HG03469 (cell line): ENCODE results near the gene CTDSPL.
"Not testable (repeated sequence)": the region's sequence is repeated elsewhere in the genome, so short reads cannot be mapped to it uniquely, and the experiment has no call there.

Experiments used
- ATAC-seq: cut with Tn5 transposase; IDR thresholded peaks from one replicate; pipeline ENCODE4 v1.9.1; 2021; ENCODE audit warnings: mild to moderate bottlenecking, moderate library complexity, moderate number of reproducible peaks; ENCODE audit not compliant: unreplicated experiment

The CTDSPL gene

GRCh38 chr3:37961622-37962431, 100.1 kb downstream of the CTDSPL start:
- ATAC-seq: no peak

DNA sequence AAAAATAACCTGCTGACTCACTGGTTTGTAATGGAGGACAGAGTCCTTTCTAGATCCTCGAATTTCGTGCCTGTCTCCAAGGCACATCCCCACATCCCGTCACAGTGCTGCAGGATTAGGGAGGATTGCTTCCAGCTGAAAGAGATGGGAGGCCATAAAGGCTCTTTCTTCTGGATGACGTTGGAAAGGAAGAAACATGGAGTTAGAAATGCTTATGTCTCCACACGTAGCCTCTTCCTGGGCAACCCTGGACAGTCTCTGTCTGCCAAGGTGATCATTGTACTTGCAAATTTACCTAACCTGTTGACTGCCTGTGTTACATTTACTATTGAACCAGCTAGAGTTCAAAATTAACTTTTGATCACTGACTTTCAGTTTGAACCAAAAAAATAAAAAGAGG, 101.3 kb downstream of the CTDSPL start:
- ATAC-seq: no peak

GRCh38 chr3:37963635-37964034, 102.0 kb downstream of the CTDSPL start:
- ATAC-seq: no peak

- ATAC-seq: no peak
Observed at GRCh38 chr3:37964146-37964545, 102.5 kb downstream of the CTDSPL start.

DNA sequence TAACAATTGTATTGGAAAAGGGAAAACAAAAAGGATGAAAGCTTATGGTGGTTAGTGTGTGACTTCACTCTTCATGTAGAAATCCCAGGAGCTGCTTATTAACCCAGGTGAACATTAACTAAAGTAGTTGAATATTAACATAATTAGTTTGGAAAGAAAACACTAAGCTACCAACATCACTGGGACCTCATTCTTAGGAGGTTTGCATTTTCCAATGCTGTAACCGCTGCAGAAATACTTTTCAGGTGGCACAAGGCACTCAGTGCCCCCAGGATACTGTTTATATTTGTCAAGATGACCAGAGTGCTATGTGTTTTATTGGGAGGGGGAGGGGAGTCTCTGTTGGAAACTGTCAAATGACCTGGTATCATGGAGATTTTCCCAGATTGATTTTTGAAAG, 103.0 kb downstream of the CTDSPL start:
- ATAC-seq: no peak

DNA sequence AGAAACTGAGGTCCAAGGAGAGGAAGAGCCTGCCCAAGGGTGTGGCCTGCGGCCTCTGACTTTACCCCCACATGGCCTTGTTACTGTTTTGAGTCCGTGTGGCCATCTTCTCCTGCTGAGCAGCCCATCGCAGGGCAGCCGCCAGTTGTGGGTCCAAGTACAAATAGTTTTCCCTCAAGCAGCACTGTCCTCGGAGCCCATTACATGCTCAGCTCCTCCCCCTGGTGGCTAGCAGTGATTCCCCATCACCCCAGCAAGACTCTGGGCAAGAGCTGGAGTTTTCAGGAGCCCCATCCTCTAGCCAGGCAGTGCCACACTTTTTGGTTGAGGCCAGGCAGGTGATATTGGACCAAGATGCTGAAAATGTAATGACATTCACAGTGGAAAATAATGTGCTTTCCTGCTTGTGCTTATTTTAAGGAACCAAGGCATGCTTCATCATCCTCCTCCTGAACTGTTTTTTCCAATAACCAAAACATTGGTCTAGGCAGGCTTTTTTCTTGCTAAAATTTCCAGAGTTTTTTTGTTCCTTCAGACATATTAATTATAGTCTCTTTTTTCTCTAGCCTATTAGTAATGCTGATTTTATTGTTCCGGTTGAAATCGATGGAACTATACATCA, 105.7 kb downstream of the CTDSPL start:
- ATAC-seq: no peak

DNA sequence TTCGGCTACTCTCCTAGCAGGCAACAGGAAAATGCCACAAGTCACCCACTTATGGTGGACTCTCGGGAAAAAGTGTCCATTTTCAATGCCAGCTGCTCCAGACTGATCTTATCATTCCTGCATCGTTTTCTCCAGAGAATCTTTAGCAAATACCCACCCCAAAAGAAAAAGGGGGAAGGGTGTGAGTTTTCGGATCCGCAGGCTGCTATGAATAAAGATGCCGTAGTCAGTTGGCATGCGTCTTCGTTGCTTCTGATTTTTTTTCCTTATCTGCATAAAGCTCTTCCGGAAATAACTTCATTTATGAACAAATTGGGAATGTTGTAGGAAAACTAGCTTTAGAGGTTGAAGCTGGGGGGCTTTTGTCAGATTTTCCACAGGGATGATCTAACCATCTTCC, 106.5 kb downstream of the CTDSPL start:
- ATAC-seq: no peak

DNA sequence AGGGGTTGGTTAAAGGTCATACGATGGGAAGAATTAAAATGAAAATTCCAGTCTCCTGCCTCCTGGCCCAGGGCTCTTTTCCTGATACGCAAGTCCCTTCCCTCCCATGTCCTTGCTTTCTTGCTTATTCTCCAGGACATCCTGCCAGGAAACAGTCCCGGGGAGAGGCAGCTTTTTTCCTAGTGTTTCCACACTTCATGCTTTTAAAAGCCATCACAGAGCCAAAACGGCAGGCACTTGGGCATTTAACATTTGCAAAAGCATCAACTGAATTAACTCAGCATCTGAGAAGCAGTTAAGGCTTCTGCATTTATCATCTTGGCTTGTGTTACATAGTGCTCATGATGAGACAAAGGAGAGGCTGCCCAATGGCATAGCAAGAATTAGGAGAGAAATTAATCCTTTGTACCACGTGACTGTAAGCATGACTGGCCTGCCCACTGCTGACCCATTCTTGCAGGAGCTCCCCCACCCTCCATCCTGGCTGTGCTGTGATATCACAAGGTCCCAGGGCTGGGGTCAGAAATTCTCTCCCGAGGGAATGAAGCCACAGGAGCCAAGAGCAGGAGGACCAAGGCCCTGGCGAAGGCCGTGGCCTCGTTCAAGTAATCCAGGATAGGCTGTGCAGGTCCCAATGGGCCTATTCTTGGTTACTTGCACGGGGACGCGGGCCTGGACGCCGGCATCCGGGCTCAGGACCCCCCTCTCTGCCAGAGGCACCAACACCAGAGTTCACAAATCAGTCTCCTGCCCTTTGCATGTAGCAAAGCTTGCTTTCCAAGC, 107.3 kb downstream of the CTDSPL start:
- no peak for ATAC-seq

DNA sequence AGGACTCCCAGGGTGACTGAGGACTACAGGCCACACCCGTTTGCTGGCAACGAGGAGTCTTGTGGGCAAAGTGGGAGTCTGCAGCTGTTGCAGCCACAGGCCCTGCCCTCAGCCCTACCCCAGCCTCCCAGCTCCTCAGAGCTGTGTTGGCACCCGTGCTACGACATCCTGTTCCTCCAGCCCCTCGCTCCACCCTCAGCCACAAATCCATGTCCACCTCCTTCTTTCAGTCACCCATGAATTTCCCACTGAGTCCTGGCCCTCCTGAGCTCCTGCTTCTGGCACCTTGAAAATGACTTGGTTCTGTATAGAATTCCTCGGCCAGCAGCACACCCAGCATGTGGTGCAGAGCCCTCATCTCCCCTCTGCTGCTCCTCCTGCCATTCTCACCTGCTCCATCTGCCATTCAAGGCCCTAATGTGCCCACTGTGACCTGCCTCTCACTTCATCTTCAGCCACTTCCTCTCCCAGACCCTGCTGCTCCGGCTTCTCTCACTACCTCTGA, 108.0 kb downstream of the CTDSPL start:
- ATAC-seq: no peak

- no peak for ATAC-seq
Observed at GRCh38 chr3:37970802-37971201, 109.1 kb downstream of the CTDSPL start.

GRCh38 chr3:37971467-37971866, 109.8 kb downstream of the CTDSPL start:
- no peak for ATAC-seq

- ATAC-seq: not testable (repeated sequence)
Observed at GRCh38 chr3:37972056-37972455, 110.4 kb downstream of the CTDSPL start.

GRCh38 chr3:37973246-37974054, 111.8 kb downstream of the CTDSPL start:
- ATAC-seq: no peak

DNA sequence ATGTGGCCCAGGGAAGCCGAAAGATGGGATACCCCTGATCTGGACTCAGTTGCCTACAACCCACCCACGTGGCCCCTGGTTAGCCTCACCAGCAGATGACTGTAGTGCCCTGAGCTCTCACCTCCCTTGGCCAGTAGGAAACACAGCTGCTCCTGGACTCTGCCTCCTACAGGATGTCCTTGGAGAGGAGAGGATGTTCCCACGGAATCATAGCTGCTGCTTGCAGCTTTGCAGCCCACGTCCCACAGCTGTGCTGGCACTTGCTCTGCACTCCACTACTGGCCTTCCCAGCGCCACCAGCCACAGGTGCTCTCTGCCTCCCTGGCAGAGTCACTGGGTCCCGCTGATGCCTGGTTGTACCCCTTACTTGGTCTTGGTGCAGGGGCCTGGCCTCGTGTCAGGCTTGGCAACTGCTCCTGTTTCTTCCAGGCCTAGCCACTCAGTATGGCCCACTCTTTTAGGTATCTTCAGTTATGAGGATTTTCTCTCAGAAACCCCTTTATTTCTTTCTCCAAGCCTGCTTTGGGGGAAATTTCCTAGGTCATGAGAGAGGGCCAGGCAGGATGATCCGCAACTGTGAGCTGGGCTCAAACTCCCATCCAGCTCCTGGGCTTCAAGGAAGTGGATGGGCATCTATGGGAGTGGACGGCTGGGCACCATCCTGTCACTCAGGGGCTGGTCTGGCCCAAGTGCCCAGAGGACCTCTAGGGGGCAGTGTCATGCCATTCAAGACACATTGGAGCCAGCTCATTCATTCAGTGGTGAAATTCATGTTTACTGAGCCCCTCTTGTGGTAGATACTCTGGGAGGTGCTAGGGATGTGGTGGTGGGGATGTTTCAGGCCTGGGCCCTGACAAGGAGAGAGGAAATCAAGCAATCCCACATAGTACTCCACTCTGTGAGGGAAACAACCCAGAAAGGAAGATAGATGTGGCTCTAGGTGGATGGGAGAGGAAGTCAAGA, 112.7 kb downstream of the CTDSPL start:
- peak; percentile 62 for ATAC-seq

DNA sequence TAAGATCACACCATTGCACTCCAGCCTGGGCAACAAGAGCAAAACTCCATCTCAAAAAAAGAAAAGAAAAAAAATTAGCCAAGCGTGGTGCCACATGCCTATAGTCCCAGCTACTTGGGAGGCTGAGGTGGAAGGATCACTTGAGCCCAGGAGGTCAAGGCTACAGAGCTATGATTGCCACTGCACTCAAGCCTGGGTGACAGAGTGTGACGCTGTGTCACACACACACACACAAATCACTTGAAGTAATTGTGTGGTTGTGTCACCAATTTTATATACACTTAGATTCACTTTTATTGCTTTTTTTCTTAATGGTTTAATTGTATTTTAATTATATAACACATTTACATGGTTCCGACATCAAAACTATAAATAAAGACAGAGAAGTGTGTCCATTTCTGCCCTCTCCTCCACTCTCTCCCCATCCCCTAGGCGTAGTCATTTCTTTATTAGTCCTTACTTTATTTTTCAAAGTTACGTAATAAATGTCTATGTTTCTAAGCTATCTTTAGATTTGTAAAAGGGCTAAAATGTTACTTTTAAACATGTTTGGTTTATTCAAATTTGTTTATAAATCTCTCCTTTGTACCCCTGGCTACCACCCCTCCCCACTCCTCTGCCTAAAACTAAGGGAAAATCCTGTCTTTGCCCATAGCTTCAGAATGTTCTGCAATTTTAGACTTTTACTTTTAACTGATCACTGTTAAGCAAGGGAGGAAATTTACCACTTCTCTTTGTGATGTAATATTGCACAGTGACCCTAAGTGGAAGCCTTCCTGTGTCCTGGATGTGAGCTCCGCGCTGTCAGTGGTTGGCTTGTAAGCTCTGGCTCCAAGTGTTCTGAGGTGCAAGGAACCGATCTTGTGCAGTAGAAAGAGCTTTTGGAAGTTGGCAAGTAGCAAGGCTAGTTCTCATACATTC, 118.1 kb downstream of the CTDSPL start:
- ATAC-seq: no peak

GRCh38 chr3:37980462-37981347, 119.0 kb downstream of the CTDSPL start:
- ATAC-seq: no peak

GRCh38 chr3:37981348-37981664, 119.6 kb downstream of the CTDSPL start:
- no peak for ATAC-seq

DNA sequence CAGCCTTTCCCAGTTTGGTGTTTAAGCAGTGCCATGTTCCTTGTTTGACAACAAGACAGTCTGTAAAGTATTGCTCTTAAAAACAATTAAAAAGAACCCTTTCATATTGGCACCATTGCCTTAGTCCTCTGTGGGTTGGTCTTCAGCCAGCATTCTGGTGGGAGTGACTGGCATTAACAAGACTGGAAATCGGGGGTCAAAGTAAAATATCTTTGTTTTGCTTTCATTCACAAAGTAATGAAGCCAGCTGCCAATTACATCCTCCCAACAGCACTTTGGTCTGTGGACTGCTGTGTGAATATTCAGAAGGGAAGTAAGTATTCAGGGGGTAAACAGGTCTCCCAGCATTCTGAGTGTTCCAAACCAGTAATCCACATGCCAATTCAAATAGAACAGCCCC, 120.7 kb downstream of the CTDSPL start:
- no peak for ATAC-seq
